Uterus (tissue), 4 donors: Measurements from ENCODE around the gene NTNG1. TPM values are rescaled to one million over a fixed set of nuclear protein-coding genes. Genes with fewer than 3 reads are reported as not detected.

Experiments
- DNase-seq, 2 donors: peaks; one replicate each; pipeline ENCODE4 v3.0.0-alpha.2; 2019 to 2020
- H3K27ac ChIP-seq, 2 donors: fragments of 200-600 bp; sonication (generic); 1 replicate in 1 of 2; 2 replicates in 1 of 2; pipeline ENCODE4 v1.5.1; 2016 to 2018
- H3K27me3 ChIP-seq, 2 donors: fragments of 200-600 bp; sonication (generic); one replicate each; pipeline ENCODE4 v1.5.1; 2018 to 2019; ENCODE audit warnings: control low read depth in 1 of 2
- H3K36me3 ChIP-seq, 2 donors: fragments of 200-600 bp; sonication (generic); one replicate each; pipeline ENCODE4 v1.5.1; 2019; ENCODE audit warnings: control low read depth in 1 of 2
- H3K4me1 ChIP-seq, 2 donors: fragments of 200-600 bp; sonication (generic); one replicate each; pipeline ENCODE4 v1.5.1; 2018 to 2019; ENCODE audit warnings: control low read depth in 1 of 2
- H3K4me3 ChIP-seq, 2 donors: fragments of 200-600 bp; sonication (generic); 1 replicate in 1 of 2; 2 replicates in 1 of 2; pipeline ENCODE4 v1.5.1; 2018 to 2019; ENCODE audit warnings: mild to moderate bottlenecking in 1 of 2
- H3K9me3 ChIP-seq, 2 donors: fragments of 200-600 bp; sonication (generic); one replicate each; pipeline ENCODE4 v1.5.1; 2019; ENCODE audit warnings: control low read depth in 1 of 2
- CTCF ChIP-seq, 4 experiments: fragments of 200-600 bp in 2 of 4; fragments of 450-650 bp in 2 of 4; sonication (generic) in 2 of 4; IDR thresholded peaks; one replicate each; pipeline ENCODE4 v1.5.1; 2016 to 2019; ENCODE audit warnings: antibody characterized with exemption in 4 of 4, mild to moderate bottlenecking in 2 of 4, moderate library complexity in 1 of 4
- POLR2A ChIP-seq, 2 donors: fragments of 450-650 bp; IDR thresholded peaks; one replicate each; pipeline ENCODE4 v1.6.1; 2016; ENCODE audit warnings: antibody characterized with exemption in 2 of 2, mild to moderate bottlenecking in 1 of 2, moderate library complexity in 1 of 2
- intact Hi-C: fragments of 100-400 bp; cut with DNase I; formaldehyde crosslinking; loops from one replicate; pipeline ENCODE4 v1.15.1; 2023; ENCODE audit warnings: low total_unique reads
- total RNA-seq, 4 donors: library from RNA; depleted of rRNA in 3 of 4; stranded (reverse); fragments of >200 nt in 3 of 4; gene quantifications; one replicate each; pipeline versions ENCODE4 v1.1.0 to v1.2.4, GENCODE V29; 2014 to 2023
- donor health status: DM: yes; HTN: yes; CAD: no.

The NTNG1 gene
- total RNA-seq, 4 donors from 2014 or later, result 1.2 to 11.9 TPM; not detected in 2

GRCh38 chr1:107413546-107413945 lies 272.7 kb downstream of the NTNG1 start:
- TF ChIP-seq POLR2A (IDR thresholded peaks at IDR 0.05) (no peak), CTCF (IDR thresholded peaks at IDR 0.05) (no peak)
- no peak overlapping the region for H3K4me3 ChIP-seq
- no peak overlapping the region for H3K27ac ChIP-seq
- DNase-seq, result no peak
- H3K27me3 ChIP-seq, result no peaks in the 10 kb centered on the region
- no peaks in the 10 kb centered on the region for H3K9me3 ChIP-seq
- H3K36me3 ChIP-seq, result no peaks in the 10 kb centered on the region
- H3K4me1 ChIP-seq, result no peaks in the 10 kb centered on the region
- intact Hi-C loops, result no loop called here

GRCh38 chr1:107413951-107414350 lies 273.1 kb downstream of the NTNG1 start:
- Histone ChIP-seq H3K36me3 (no peaks in the 10 kb centered on the region), H3K4me1 (no peaks in the 10 kb centered on the region), H3K27me3 (no peaks in the 10 kb centered on the region), H3K27ac (no peak overlapping the region), H3K4me3 (no peak overlapping the region), H3K9me3 (no peaks in the 10 kb centered on the region)
- no peak for DNase-seq
- intact Hi-C loops, result no loop called here
- TF ChIP-seq POLR2A (IDR thresholded peaks at IDR 0.05), result no peak
- no peak for TF ChIP-seq CTCF (IDR thresholded peaks at IDR 0.05)

- Histone ChIP-seq H3K27me3 (no peaks in the 10 kb centered on the region), H3K9me3 (no peaks in the 10 kb centered on the region), H3K4me3 (no peak overlapping the region), H3K36me3 (no peaks in the 10 kb centered on the region), H3K27ac (no peak overlapping the region), H3K4me1 (no peaks in the 10 kb centered on the region)
- TF ChIP-seq CTCF (IDR thresholded peaks at IDR 0.05) (no peak), POLR2A (IDR thresholded peaks at IDR 0.05) (no peak)
- no peak for DNase-seq
- intact Hi-C loops, result no loop called here
Observed at GRCh38 chr1:107414550-107414949, 273.7 kb downstream of the NTNG1 start.

- intact Hi-C loops, result no loop called here
- DNase-seq, result no peak
- H3K9me3 ChIP-seq, result no peaks in the 10 kb centered on the region
- H3K27me3 ChIP-seq, result no peaks in the 10 kb centered on the region
- TF ChIP-seq POLR2A (IDR thresholded peaks at IDR 0.05) (no peak), CTCF (IDR thresholded peaks at IDR 0.05) (no peak)
- H3K4me3 ChIP-seq, result no peak overlapping the region
- H3K36me3 ChIP-seq, result no peaks in the 10 kb centered on the region
- H3K27ac ChIP-seq, result no peak overlapping the region
- H3K4me1 ChIP-seq, result no peaks in the 10 kb centered on the region
Observed at GRCh38 chr1:107415241-107415640, 274.4 kb downstream of the NTNG1 start.

- H3K36me3 ChIP-seq, result no peaks in the 10 kb centered on the region
- TF ChIP-seq POLR2A (IDR thresholded peaks at IDR 0.05) (no peak), CTCF (IDR thresholded peaks at IDR 0.05) (no peak)
- no peaks in the 10 kb centered on the region for H3K9me3 ChIP-seq
- no peaks in the 10 kb centered on the region for H3K27me3 ChIP-seq
- H3K4me3 ChIP-seq, result no peak overlapping the region
- no peak overlapping the region for H3K27ac ChIP-seq
- intact Hi-C loops, result no loop called here
- no peak for DNase-seq
- no peaks in the 10 kb centered on the region for H3K4me1 ChIP-seq
Observed at GRCh38 chr1:107419003-107419402, 278.2 kb downstream of the NTNG1 start.
